Measurements from ENCODE around the gene EPB41L4A. TPM values are rescaled to one million over a fixed set of nuclear protein-coding genes. Genes with fewer than 3 reads are reported as not detected.

EPB41L4A gene
- total and polyA plus RNA-seq, 8 donors: 4.4 to 77.6 (median 12.1) TPM

- TF ChIP-seq POLR2AphosphoS5 (IDR thresholded peaks at IDR 0.05) (peak in 1 of 3 donors; percentile 36), EP300 (IDR thresholded peaks at IDR 0.05) (no peak), POLR2A (IDR thresholded peaks at IDR 0.05) (no peak), CTCF (IDR thresholded peaks at IDR 0.05) (peak in 6 of 7 experiments; percentile 27 to 95 (median 84))
- Histone ChIP-seq H3K36me3 (no peaks in the 10 kb centered on the region), H3K4me1 (peaks cover 0 to 31% (median 12%) of the 10 kb centered on the region in 4 donors), H3K27ac (peak overlapping the region; percentile 83 to 96 (median 85)), H3K9me3 (no peaks in the 10 kb centered on the region), H3K27me3 (peaks cover 0 to 19% (median 7%) of the 10 kb centered on the region in 3 donors), H3K4me3 (peak overlapping the region; percentile 69 to 86 (median 78))
- intact Hi-C loops (cut with DNase I; ENCODE audit: low total_unique reads): loop anchor here (10.0 kb wide), 2 partner anchors 215 to 245 kb away; no protein-coding TSS in a partner anchor
- peak; percentile 88 to 95 for DNase-seq
- 1 to 3% (median 2%) methylated on average over 34 to 64 of the region's 64 CpGs for WGBS, 5 donors
These were observed 1.1 kb upstream of the EPB41L4A start for GRCh38 chr5:112419986-112420864.

- Histone ChIP-seq H3K9me3 (no peaks in the 10 kb centered on the region), H3K4me1 (peaks cover 0 to 39% (median 21%) of the 10 kb centered on the region in 4 donors), H3K27ac (peak overlapping the region; percentile 83 to 96 (median 85)), H3K27me3 (peaks cover 0 to 19% (median 7%) of the 10 kb centered on the region in 3 donors), H3K4me3 (peak overlapping the region; percentile 69 to 86 (median 78)), H3K36me3 (no peaks in the 10 kb centered on the region)
- TF ChIP-seq EP300 (IDR thresholded peaks at IDR 0.05) (no peak), POLR2AphosphoS5 (IDR thresholded peaks at IDR 0.05) (no peak), CTCF (IDR thresholded peaks at IDR 0.05) (no peak)
- WGBS, 5 donors: 0 to 5% (median 1%) methylated on average over 4 to 39 of the region's 39 CpGs
- no peak for DNase-seq
- intact Hi-C loops (cut with DNase I; ENCODE audit: low total_unique reads): loop anchor here (10.0 kb wide), 1 partner anchor 214 kb away; no protein-coding TSS in a partner anchor
These were observed 366 bp downstream of the EPB41L4A start for GRCh38 chr5:112418659-112419163.

GRCh38 chr5:112417931-112418658 lies 982 bp downstream of the EPB41L4A start:
- peaks cover 0 to 19% (median 7%) of the 10 kb centered on the region in 3 donors for H3K27me3 ChIP-seq
- intact Hi-C loops (cut with DNase I; ENCODE audit: low total_unique reads): loop anchor here (10.0 kb wide), 1 partner anchor 213 kb away; no protein-coding TSS in a partner anchor
- 1 to 6% (median 3%) methylated on average over 26 of the region's 26 CpGs for WGBS, 5 donors
- H3K36me3 ChIP-seq: no peaks in the 10 kb centered on the region
- no peak for TF ChIP-seq CTCF (IDR thresholded peaks at IDR 0.05)
- TF ChIP-seq POLR2A (IDR thresholded peaks at IDR 0.05): no peak
- TF ChIP-seq EP300 (IDR thresholded peaks at IDR 0.05): no peak
- TF ChIP-seq POLR2AphosphoS5 (IDR thresholded peaks at IDR 0.05): peak in 2 of 3 donors; percentile 32 to 40
- H3K4me3 ChIP-seq: peak overlapping the region; percentile 69 to 86 (median 78)
- H3K9me3 ChIP-seq: no peaks in the 10 kb centered on the region
- peak overlapping the region; percentile 83 to 96 (median 85) for H3K27ac ChIP-seq
- DNase-seq: peak; percentile 49 to 64
- peaks cover 0 to 46% (median 26%) of the 10 kb centered on the region in 4 donors for H3K4me1 ChIP-seq

GRCh38 chr5:112415552-112415951 lies 3.5 kb downstream of the EPB41L4A start:
- Histone ChIP-seq H3K4me1 (peaks cover 7 to 60% (median 37%) of the 10 kb centered on the region in 4 donors), H3K36me3 (no peaks in the 10 kb centered on the region), H3K4me3 (no peak overlapping the region), H3K27ac (peak overlapping the region in 1 of 5 donors; percentile 36), H3K27me3 (peaks cover 0 to 19% (median 7%) of the 10 kb centered on the region in 3 donors), H3K9me3 (no peaks in the 10 kb centered on the region)
- intact Hi-C loops (cut with DNase I; ENCODE audit: low total_unique reads): loop anchor here (10.0 kb wide), 1 partner anchor 211 kb away; no protein-coding TSS in a partner anchor
- DNase-seq: peak in 1 of 2 donors; percentile 23
- 28 to 59% (median 38%) methylated on average over 2 of the region's 2 CpGs for WGBS, 5 donors
- no peak for TF ChIP-seq POLR2A (IDR thresholded peaks at IDR 0.05)
- no peak for TF ChIP-seq EP300 (IDR thresholded peaks at IDR 0.05)
- no peak for TF ChIP-seq POLR2AphosphoS5 (IDR thresholded peaks at IDR 0.05)
- no peak for TF ChIP-seq CTCF (IDR thresholded peaks at IDR 0.05)

Measured in stomach (tissue), 9 donors.